ENCODE measurements around the gene LCA5.
"Not testable (repeated sequence)": the region's sequence is repeated elsewhere in the genome, so short reads cannot be mapped to it uniquely, and the experiment has no call there.

Gene LCA5

DNA sequence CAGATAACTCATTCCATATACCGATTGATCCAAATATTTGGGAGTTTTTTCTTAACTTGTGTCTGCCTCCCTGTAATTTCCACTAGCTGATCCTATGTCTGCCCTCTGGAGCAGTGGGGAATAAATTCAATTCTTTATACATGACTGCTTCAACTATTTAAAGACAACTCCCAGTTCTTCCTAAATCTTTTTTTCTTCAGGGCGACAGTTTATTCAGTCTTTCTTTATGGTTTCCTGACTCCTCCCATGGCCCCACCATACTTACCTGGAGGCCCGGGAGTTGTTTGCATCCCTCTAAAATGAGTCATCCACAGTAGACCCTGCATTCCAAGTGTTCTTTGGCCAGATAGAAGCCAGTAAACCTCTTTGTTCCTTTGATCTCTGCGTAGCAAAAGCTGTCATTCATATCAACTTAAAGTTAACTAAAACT, 73.6 kb downstream of the LCA5 start:
- DNase-seq, result no peak

GRCh38 chr6:79461205-79461604, 76.0 kb downstream of the LCA5 start:
- no peak for DNase-seq

- DNase-seq, result no peak
Observed at GRCh38 chr6:79455446-79455845, 81.8 kb downstream of the LCA5 start.

DNA sequence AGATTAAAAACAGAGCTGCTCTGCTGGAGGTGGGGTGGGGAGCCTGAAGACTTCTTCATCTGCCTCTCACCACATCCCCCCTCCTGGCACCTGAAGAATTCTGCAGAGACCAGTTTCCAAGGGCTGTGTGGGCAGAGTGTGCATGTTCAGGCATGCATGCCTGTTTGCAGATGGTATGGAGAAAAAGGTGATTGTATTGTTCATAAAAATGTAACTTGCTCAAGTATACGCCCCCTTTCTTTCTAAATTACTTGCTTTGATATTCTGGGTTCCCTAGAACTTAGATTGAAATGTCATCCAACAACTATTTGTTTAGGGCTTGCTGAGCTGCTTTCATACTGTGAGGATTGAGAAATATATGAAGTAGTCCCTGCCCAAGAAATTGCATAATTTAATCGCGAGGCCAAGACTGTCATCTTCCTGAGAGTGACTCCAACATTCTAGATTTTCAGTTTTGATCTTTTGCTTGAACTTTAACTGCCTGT, 83.6 kb downstream of the LCA5 start:
- DNase-seq, result no peak

GRCh38 chr6:79450984-79451383, 86.2 kb downstream of the LCA5 start:
- DNase-seq, result no peak

DNA sequence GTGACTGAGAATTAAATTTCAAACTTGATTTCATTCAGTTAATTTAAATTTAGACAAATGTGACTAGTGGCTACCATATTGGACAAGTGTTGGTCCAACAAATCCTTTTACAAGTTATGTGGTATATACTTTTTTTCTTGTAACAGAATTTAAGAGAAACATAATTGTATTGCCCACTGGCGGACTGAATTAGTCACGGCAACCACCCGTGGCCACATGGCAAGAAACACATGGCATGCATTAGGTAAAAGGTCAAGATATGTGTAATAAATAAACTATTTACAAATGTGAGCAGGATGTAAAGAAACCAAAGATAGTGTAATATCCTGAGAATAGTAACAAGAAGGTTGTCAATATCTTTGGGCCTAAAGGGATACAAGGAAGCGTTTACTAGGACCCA, 91.2 kb downstream of the LCA5 start:
- DNase-seq, result no peak

DNA sequence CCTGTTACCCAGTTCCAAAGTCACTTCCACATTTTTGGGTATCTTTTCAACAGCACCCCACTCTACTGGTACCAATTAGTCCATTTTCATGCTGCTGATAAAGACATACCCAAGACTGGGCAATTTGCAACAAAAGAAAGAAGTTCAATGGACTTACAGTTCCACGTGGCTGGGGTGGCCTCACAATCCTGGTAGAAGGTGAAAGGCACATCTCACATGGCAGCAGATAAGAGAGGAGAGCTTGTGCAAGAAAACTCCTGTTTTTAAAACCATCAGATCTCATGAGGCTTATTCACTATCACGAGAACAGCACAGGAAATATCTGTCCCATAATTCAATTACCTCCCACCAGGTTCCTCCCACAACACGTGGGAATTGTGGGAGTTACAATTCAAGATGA, 93.4 kb downstream of the LCA5 start:
- not testable (repeated sequence) for DNase-seq

GRCh38 chr6:79441192-79441591, 96.0 kb downstream of the LCA5 start:
- DNase-seq, result no peak

GRCh38 chr6:79440598-79440997, 96.6 kb downstream of the LCA5 start:
- no peak for DNase-seq

GRCh38 chr6:79438030-79438429, 99.2 kb downstream of the LCA5 start:
- no peak for DNase-seq

- DNase-seq, result no peak
Observed at GRCh38 chr6:79436241-79436640, 101.0 kb downstream of the LCA5 start.

DNA sequence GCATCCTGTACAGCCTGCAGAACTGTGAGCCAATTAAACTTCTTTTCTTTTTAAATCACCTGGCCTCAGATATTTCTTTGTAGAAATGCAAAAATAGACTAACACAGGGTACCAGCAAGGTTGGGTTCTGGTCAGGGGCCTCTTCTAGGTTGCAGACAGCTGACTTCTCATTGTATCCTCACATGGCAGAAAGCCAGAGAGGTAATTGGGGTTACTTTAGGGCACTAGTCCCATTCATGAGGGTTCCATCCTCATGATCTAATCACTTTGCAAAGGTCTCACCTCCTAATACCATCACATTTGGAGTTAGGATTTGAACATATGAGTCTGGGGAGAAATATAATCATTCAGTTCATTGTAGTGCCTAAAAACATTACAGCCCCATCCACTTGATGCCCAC, 101.5 kb downstream of the LCA5 start:
- no peak for DNase-seq

Data from NCI-H187 treated with DMSO at 0.1 percent for 48 hours (cell line).